ENCODE data around the gene KNDC1.

Gene KNDC1

DNA sequence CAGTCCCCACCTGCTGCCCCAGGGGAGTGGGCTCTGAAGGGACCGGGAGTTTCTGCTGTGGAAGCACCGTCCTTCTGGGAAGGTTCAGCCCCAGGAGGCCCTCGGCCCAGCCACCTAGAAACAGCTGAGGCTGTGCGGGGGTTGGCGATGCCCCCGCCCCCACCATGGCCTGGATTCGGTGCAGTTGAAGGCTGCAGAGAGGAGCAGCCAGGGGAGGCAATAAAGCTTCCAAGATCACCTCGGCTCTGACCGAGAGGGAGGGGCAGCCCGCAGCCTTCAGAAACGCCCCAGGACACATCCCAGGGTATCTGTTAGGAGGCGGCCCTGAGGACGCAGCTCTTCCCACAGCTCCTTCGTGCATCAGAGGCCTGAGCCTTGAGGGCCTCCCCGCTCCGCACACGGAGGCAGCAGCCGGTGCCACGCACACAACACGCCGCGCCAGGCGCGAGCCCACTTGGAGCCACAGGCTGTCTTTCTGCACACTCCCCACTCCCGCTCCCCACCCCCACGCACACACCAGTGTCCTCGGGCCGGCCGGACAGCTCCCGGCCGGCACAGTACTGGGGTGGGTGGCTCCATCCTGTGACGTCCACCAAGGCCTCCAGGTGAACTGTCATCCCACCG, 1.6 kb downstream of the KNDC1 start:
- Histone ChIP-seq H3K4me3 (ENCODE audit: low read depth, low read length) (peak overlapping the region; percentile 65), H3K9me3 (ENCODE audit: control insufficient read depth, insufficient read depth, low read length) (no peaks in the 10 kb centered on the region), H3K9ac (ENCODE audit: low read depth, low read length) (peak overlapping the region; percentile 76), H3K36me3 (ENCODE audit: control insufficient read depth, insufficient read depth, low read length) (peaks cover 17% of the 10 kb centered on the region), H3K4me1 (ENCODE audit: control insufficient read depth, insufficient read depth, low read length) (peaks cover 5% of the 10 kb centered on the region), H3K27me3 (ENCODE audit: control insufficient read depth, insufficient read depth, low read length) (no peaks in the 10 kb centered on the region)

DNA sequence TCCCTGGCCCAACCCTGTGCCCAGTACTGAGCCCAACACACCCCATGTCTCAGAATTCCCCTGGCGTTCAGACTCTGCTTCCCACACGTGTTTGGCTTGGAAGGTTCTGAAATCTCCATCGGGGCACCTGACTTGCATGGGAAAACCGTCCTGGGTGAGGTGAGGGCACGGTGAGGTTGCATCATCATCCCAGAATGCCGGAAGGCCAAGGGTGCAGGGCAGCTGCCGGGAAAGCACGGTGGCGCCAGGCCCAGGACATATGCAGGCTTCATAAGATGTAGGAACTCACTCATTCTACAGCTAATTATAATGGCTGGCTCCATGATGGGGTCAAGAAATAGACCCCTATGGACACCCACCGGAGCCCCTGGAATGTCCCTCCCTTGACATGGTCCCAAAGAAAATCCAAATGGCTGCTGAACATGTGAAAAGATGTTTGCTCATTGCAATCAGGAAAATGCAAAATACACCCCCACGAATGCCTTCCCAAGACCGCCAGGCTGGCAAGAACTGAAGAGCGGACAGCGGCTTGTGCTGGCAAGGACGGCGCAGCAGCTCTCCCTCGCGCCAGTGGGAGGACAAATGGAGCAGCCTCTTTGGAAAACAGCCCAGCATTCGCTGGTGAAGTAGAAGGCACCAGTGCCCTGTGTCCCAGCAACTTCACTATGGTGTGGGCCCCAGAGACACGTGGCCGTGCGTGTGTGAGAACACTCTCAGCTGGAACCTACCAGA, 2.3 kb downstream of the KNDC1 start:
- Histone ChIP-seq H3K4me1 (ENCODE audit: control insufficient read depth, insufficient read depth, low read length) (peaks cover 5% of the 10 kb centered on the region), H3K27me3 (ENCODE audit: control insufficient read depth, insufficient read depth, low read length) (no peaks in the 10 kb centered on the region), H3K36me3 (ENCODE audit: control insufficient read depth, insufficient read depth, low read length) (peaks cover 17% of the 10 kb centered on the region), H3K9me3 (ENCODE audit: control insufficient read depth, insufficient read depth, low read length) (no peaks in the 10 kb centered on the region), H3K9ac (ENCODE audit: low read depth, low read length) (no peak overlapping the region), H3K4me3 (ENCODE audit: low read depth, low read length) (no peak overlapping the region)

DNA sequence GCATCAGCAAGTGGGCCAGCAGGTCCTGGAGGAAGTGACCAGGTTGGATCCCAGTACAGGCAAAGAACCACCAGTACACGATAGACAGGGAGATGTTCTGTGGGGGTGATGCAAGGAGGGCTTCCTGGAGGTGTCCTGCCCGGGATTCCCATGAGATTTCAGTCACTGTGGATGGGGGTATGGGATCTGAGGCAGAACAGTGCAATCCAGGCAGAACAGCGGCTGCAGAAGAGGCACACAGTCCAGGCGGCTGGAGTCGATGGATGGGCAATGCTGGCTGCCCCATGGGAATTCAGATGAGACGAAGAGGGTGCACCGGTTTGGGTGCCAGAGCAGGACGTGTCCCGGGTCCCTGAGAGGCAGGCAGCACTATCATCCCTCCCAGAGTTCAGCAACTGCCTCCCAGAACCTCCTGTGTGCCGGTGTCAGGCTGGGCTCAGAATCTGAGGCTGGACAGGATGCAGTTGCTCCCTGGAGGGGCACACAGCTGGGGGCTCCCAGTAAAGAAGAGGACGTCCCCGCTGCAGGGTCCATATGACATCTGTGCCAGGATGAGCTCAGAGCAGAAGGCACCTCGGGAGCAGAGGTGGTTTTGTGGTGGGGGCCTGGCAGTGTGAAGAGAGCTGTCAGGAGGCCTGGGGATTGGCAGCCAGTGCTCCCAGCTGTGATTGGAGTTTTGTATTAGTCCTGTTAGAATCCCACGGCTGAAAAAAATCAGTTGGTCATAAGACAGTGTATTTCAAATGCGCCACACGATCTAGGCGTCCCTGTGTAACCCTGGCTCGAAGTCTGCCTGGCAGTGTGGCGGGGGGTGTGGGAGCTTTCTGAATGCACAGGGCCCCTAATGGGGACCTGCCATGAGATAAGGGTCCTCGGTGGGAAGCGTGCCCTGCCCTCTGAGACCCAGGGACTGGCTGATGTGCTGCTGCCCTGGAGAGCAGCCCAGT, 3.2 kb downstream of the KNDC1 start:
- Histone ChIP-seq H3K4me1 (ENCODE audit: control insufficient read depth, insufficient read depth, low read length) (peaks cover 5% of the 10 kb centered on the region), H3K4me3 (ENCODE audit: low read depth, low read length) (no peak overlapping the region), H3K27me3 (ENCODE audit: control insufficient read depth, insufficient read depth, low read length) (no peaks in the 10 kb centered on the region)

DNA sequence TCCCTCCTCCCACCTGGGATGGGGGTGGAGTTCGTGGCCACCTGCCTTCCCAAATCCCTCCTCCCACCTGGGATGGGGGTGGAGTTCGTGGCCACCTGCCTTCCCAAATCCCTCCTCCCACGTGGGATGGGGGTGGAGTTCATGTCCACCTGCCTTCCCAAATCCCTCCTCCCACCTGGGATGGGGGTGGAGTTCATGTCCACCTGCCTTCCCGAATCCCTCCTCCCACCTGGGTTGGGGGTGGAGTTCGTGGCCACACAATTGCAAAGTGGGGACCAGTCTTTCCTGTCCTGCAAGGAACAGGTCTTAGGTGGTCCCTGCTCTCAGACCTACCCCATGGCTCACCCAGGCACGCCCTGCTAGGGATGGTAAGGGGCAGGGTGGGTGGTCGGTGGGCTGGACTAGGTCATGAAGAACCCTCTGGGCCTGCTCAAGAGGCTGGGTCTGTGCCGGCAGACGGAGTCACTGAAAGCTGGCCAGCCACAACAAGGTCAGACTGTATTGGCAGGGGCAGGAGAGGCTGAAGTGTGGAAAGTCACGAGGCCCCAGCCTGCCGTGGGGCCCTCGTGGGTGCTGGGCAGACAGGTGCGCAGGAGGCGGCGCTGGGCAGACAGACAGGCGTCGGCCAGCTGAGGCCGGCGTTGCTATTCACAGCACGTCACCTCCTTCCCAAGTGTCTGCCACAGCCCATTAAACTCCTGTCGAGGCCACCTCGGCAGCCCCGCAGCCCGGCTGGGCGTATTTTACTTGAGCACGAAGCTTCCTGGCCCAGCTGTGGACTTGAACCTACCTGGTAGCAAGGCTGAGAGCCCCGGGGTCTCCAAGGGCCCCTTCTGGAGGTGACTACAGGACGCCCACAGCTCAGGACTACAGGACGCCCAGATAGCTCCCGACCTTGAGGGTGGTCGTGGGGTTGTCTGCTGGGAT, 4.1 kb downstream of the KNDC1 start:
- H3K27me3 ChIP-seq (ENCODE audit: control insufficient read depth, insufficient read depth, low read length), result no peaks in the 10 kb centered on the region
- no peaks in the 10 kb centered on the region for H3K9me3 ChIP-seq (ENCODE audit: control insufficient read depth, insufficient read depth, low read length)
- H3K4me3 ChIP-seq (ENCODE audit: low read depth, low read length), result no peak overlapping the region
- peaks cover 4% of the 10 kb centered on the region for H3K4me1 ChIP-seq (ENCODE audit: control insufficient read depth, insufficient read depth, low read length)
- peaks cover 25% of the 10 kb centered on the region for H3K36me3 ChIP-seq (ENCODE audit: control insufficient read depth, insufficient read depth, low read length)
- H3K9ac ChIP-seq (ENCODE audit: low read depth, low read length), result peak overlapping the region; percentile 24

More for the DNA sequence above, 3.2 kb downstream of the KNDC1 start:
- peaks cover 19% of the 10 kb centered on the region for H3K36me3 ChIP-seq (ENCODE audit: control insufficient read depth, insufficient read depth, low read length)
- H3K9ac ChIP-seq (ENCODE audit: low read depth, low read length), result no peak overlapping the region
- no peaks in the 10 kb centered on the region for H3K9me3 ChIP-seq (ENCODE audit: control insufficient read depth, insufficient read depth, low read length)

DNA sequence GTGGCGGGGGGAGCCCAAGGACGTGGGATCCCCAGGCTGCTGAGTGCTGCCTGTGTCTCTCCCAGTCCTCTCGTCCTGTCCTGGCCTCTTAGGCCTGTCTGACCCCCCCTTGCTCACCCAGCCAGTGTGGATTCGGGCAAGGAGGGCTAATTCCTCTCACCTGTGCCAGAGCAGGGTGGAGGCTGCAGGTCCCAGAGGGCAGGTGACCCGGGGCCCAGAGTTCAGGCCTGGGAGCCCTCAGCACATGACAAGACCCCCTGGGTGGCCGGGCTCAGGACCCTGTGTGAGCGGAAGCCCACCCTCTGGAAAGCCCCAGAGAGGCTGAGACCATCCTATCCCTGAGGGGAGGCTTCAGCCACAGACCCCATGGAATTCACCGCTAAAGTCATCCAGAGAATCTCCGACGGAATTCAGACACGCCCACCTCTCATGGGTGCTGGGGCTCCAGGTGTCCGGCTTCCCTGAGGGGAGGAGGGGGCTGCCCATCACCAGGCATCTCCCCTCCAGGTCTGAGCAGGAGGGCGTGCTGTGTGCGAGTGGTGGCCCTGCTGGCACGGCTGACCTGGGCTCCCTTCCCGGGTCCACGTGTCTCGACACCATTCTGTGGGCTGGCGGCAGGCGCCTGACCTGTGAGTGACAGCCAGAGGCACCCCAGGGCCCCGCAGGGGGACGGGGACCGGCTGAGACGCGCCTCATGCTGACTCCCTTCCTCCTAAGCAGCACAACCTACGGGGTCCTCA, 5.0 kb downstream of the KNDC1 start:
- Histone ChIP-seq H3K9me3 (ENCODE audit: control insufficient read depth, insufficient read depth, low read length) (no peaks in the 10 kb centered on the region), H3K36me3 (ENCODE audit: control insufficient read depth, insufficient read depth, low read length) (peaks cover 25% of the 10 kb centered on the region), H3K4me1 (ENCODE audit: control insufficient read depth, insufficient read depth, low read length) (peaks cover 2% of the 10 kb centered on the region), H3K27me3 (ENCODE audit: control insufficient read depth, insufficient read depth, low read length) (no peaks in the 10 kb centered on the region), H3K4me3 (ENCODE audit: low read depth, low read length) (no peak overlapping the region), H3K9ac (ENCODE audit: low read depth, low read length) (no peak overlapping the region)

DNA sequence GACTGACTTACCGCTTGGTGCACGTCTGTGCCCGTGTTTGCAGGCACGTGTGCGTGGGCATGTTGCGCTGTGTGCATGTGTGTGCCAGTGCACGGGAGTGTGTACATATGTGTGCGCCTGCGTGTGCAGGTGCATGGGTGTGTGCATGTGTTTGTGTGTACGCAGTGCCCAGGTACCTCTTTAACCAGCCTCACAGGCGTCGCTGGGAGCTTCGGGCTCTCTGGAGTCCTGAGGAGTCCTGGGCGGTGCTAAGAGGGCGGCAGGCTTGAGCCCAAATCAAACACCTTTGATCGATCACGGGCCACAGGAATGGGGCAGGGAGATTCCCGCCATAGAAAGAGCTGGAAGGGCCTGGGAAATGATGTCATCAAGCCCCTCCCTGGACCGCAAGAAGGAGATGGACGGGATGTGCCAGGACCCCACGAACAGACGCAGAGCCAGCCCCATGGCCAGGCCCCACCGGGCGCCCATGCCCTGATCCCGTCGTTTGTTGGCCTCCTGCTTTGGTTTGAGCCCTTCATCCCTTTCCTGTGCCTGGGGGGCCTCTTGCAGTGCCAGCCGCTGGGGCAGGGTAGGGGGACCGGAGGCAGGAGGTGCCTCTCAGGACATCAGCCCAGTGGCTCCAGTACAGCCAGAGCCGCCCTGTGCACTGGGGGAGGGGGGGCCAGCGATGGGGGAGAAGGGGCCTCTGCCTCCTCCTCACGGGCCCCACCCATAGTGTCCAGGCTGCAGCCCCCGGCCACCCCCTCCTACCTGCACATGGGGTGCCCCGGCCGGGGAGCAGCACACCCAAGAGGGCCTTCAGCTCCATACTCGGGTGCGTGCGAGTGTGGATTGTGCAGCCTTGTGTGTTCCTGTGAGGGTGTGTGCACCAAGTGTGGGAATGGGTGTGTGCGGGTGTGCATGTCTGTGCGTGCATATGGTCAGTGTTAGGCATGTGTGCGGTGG, 5.8 kb downstream of the KNDC1 start:
- Histone ChIP-seq H3K27me3 (ENCODE audit: control insufficient read depth, insufficient read depth, low read length) (no peaks in the 10 kb centered on the region), H3K36me3 (ENCODE audit: control insufficient read depth, insufficient read depth, low read length) (peaks cover 25% of the 10 kb centered on the region), H3K9ac (ENCODE audit: low read depth, low read length) (no peak overlapping the region)

DNA sequence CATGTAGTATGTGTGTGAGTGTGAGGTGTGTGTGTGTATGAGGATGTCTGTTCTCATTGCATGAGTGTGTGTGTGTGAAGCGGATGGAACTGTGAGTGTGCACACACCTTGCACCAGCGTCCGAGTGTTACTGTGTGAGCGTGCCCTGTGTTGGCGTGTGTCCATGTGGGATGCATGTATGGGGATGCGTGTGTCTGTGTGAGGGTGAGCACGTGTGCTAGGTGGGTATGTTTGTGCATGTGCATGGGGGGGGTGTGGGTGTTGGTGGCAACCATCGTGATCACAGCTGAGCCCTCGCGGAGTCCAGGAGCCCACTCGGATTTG, 6.4 kb downstream of the KNDC1 start:
- Histone ChIP-seq H3K27me3 (ENCODE audit: control insufficient read depth, insufficient read depth, low read length) (no peaks in the 10 kb centered on the region), H3K4me3 (ENCODE audit: low read depth, low read length) (no peak overlapping the region), H3K36me3 (ENCODE audit: control insufficient read depth, insufficient read depth, low read length) (peaks cover 25% of the 10 kb centered on the region), H3K9me3 (ENCODE audit: control insufficient read depth, insufficient read depth, low read length) (no peaks in the 10 kb centered on the region), H3K9ac (ENCODE audit: low read depth, low read length) (no peak overlapping the region), H3K4me1 (ENCODE audit: control insufficient read depth, insufficient read depth, low read length) (peaks cover under 1% of the 10 kb centered on the region)

More for the DNA sequence above, 5.8 kb downstream of the KNDC1 start:
- Histone ChIP-seq H3K4me1 (ENCODE audit: control insufficient read depth, insufficient read depth, low read length) (peaks cover 2% of the 10 kb centered on the region), H3K4me3 (ENCODE audit: low read depth, low read length) (no peak overlapping the region), H3K9me3 (ENCODE audit: control insufficient read depth, insufficient read depth, low read length) (no peaks in the 10 kb centered on the region)

DNA sequence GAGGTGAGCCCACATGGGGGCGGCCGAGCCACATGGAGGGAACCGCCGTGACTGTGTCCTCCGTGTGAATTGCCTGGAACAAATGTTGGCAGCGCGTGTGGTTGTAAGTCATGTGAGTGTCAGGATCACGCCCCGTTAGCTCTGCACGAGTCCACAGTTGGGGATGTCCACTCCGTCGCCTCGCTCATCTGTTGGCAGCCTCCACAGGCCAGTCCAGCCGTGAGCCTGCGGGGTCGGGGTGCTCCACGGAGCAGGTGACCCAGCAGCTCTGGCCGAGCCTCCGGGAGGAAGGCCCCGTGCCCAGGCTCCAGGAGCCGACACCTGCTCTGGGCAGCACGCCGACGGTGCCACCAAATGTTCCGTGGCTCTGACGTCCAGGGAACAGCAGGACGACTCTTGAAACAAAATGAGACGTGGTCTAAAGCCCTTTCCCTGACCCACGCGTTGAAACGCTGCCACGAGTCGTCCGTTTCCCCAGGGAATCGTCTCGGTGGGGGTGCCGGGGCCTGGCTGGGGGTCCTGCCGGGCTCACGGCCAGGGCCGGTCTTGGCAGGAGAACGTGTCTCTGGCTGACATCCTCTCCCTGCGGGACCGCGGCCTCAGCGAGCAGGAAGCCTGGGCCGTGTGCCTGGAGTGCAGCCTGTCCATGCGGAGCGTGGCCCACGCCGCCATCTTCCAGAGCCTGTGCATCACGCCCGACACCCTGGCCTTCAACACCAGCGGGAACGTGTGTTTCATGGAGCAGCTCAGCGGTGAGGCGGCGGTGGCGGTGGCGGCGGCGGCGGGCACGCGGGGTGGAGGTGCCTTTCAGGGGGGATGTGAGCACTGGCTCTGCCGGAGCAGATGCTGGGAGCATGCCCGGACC, 7.0 kb downstream of the KNDC1 start:
- Histone ChIP-seq H3K9ac (ENCODE audit: low read depth, low read length) (no peak overlapping the region), H3K9me3 (ENCODE audit: control insufficient read depth, insufficient read depth, low read length) (no peaks in the 10 kb centered on the region), H3K4me1 (ENCODE audit: control insufficient read depth, insufficient read depth, low read length) (no peaks in the 10 kb centered on the region), H3K27me3 (ENCODE audit: control insufficient read depth, insufficient read depth, low read length) (no peaks in the 10 kb centered on the region), H3K4me3 (ENCODE audit: low read depth, low read length) (no peak overlapping the region), H3K36me3 (ENCODE audit: control insufficient read depth, insufficient read depth, low read length) (peaks cover 25% of the 10 kb centered on the region)

DNA sequence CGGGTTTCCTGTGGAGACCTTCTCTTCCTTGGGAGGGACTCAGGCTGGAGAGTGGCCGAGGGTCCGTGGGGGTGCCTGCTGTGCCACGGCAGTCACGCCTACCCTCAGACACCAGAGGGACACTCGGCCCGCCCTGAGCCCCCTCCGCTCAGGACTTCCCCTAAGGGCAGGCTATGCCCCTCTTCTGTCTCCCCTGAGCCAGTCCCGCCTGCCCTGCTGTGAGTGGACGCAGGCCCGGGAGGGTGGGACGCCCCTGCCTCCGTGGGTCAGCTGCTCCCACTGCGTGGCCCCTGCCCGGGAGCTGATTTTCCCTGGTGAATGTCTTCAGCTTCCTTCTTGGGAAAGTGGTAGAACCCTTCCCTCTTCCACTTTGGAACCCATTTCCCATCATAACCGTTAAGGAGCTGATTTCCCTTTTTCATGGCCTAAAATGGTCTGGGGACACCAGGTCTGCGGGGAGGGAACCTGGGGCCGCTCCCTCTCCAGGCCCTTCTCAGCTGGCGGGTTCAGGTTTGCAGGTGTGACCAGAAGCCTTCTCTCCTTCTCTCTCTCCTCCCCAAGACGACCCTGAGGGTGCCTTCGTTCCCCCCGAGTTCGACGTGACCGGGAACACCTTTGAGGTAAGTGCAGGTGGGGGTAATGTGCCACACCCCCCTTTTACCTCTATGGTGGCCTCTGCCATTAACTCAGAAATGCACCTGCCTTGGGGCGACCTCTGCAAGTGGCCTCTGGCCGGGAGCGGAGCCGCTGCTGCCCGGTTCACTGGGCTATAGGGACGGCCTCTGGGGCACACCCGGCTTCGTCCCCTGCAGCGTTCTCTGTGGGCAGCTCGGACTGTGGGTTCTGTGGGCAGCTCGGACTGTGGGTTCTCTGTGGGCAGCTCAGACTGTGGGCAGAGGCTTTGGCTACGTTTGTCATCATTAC, 7.9 kb downstream of the KNDC1 start:
- H3K9ac ChIP-seq (ENCODE audit: low read depth, low read length), result no peak overlapping the region
- no peak overlapping the region for H3K4me3 ChIP-seq (ENCODE audit: low read depth, low read length)
- H3K36me3 ChIP-seq (ENCODE audit: control insufficient read depth, insufficient read depth, low read length), result peaks cover 19% of the 10 kb centered on the region
- H3K27me3 ChIP-seq (ENCODE audit: control insufficient read depth, insufficient read depth, low read length), result no peaks in the 10 kb centered on the region
- no peaks in the 10 kb centered on the region for H3K4me1 ChIP-seq (ENCODE audit: control insufficient read depth, insufficient read depth, low read length)
- H3K9me3 ChIP-seq (ENCODE audit: control insufficient read depth, insufficient read depth, low read length), result no peaks in the 10 kb centered on the region
